ENCODE data around the gene NUFIP1. TPM values are rescaled to one million over a fixed set of nuclear protein-coding genes. Genes with fewer than 3 reads are reported as not detected.
A peak's percentile ranks its signal among the peaks of the same experiment; 100 is the strongest.

NUFIP1 gene
- total and polyA plus RNA-seq, 2 donors (not counting 3 experiments of a cell fraction or from before 2014, with no cell fraction given): 1.4 to 6.9 TPM

- no peaks in the 10 kb centered on the region for H3K27me3 ChIP-seq (ENCODE audit: control insufficient read depth in 2 of 2, insufficient read depth in 2 of 2, low read length in 2 of 2)
- ChIA-PET CTCF (interaction anchor here (1.1 to 1.6 kb wide), 3 partner anchors 37 to 494 kb away, joined by 3 read pairs; no protein-coding TSS in a partner anchor), POLR2A (no interaction called here)
- H4K20me1 ChIP-seq (replicated peaks; ENCODE audit: control insufficient read depth, extremely low read depth, insufficient read depth, low read length): no peaks in the 10 kb centered on the region
- FAIRE-seq (peak; percentile 58), DNase-seq (ENCODE audit: low read depth, low spot score) (peak; percentile 53)
- TF ChIP-seq POLR2A (IDR thresholded peaks at IDR 0.05; ENCODE audit: low read depth, low read length): no peak
- no peak for TF ChIP-seq JUN (IDR thresholded peaks at IDR 0.05; ENCODE audit: borderline replicate concordance, insufficient read depth, insufficient read length, low read depth)
- no peak for TF ChIP-seq FOS (IDR thresholded peaks at IDR 0.05; ENCODE audit: borderline replicate concordance, insufficient read depth, low read length)
- no peak for TF ChIP-seq GATA2 (IDR thresholded peaks at IDR 0.05; ENCODE audit: insufficient read depth, insufficient read length, low read depth, low read length)
- TF ChIP-seq POLR2AphosphoS5 (IDR thresholded peaks at IDR 0.05; ENCODE audit: insufficient read depth, low read depth, low read length): no peak
- TF ChIP-seq MYC (IDR thresholded peaks at IDR 0.05; ENCODE audit: low read depth, low read length): no peak
- TF ChIP-seq MAX (IDR thresholded peaks at IDR 0.05; ENCODE audit: insufficient read depth, insufficient read length): no peak
- TF ChIP-seq CTCF (IDR thresholded peaks at IDR 0.05; ENCODE audit: extremely low read depth in 1 of 2, insufficient read depth in 1 of 2, low read depth in 1 of 2, low read length in 2 of 2): no peak
- TF ChIP-seq EZH2 (IDR thresholded peaks at IDR 0.05; ENCODE audit: borderline replicate concordance, low read depth, low read length, severe bottlenecking): no peak
- no peak overlapping the region for H2AFZ ChIP-seq (ENCODE audit: low read depth, low read length)
- H3K9me3 ChIP-seq (replicated peaks; ENCODE audit: control insufficient read depth, insufficient read depth, low read length): no peaks in the 10 kb centered on the region
- no peak overlapping the region for H3K27ac ChIP-seq (ENCODE audit: insufficient read depth, low read depth, low read length)
- dilution Hi-C loops (cut with MboI; ENCODE audit: extremely low pct_ligation_motif_present, low sequenced_read_pairs): no loop called here
- no peak overlapping the region for H3K4me3 ChIP-seq (replicated peaks in 1 of 3; ENCODE audit: insufficient read depth in 1 of 3, low read depth in 1 of 3, low read length in 3 of 3)
- intact Hi-C loops (cut with micrococcal nuclease): no loop called here
- H3K4me1 ChIP-seq (ENCODE audit: control insufficient read depth, extremely low read depth, insufficient read depth, low read length): peaks cover 20% of the 10 kb centered on the region
- no peak overlapping the region for H3K4me2 ChIP-seq (ENCODE audit: insufficient read depth, low read length)
- no TSS peak for BruUV-seq (replicated peaks)
- no peaks in the 10 kb centered on the region for H3K79me2 ChIP-seq (ENCODE audit: control insufficient read depth, insufficient read depth, low read length)
- no peaks in the 10 kb centered on the region for H3K9me1 ChIP-seq (replicated peaks; ENCODE audit: control insufficient read depth, extremely low read depth, insufficient read depth, low read length)
- no peak overlapping the region for H3K9ac ChIP-seq (replicated peaks; ENCODE audit: extremely low read depth, insufficient read depth, low read length)
- peaks cover 0 to 13% of the 10 kb centered on the region in 2 experiments for H3K36me3 ChIP-seq (ENCODE audit: control insufficient read depth in 2 of 2, extremely low read depth in 1 of 2, insufficient read depth in 2 of 2, low read length in 2 of 2)
Observed at GRCh38 chr13:44976949-44977583, 12.2 kb downstream of the NUFIP1 start.

Data from endothelial cell of umbilical vein (primary cell).